Brain pericyte (primary cell): ENCODE measurements around the gene EPB41L4A.

Experiments used
- DNase-seq: peaks from one replicate; pipeline ENCODE4 v3.0.0-alpha.2; 2012; ENCODE audit warnings: low read depth, low spot score

Gene EPB41L4A

DNA sequence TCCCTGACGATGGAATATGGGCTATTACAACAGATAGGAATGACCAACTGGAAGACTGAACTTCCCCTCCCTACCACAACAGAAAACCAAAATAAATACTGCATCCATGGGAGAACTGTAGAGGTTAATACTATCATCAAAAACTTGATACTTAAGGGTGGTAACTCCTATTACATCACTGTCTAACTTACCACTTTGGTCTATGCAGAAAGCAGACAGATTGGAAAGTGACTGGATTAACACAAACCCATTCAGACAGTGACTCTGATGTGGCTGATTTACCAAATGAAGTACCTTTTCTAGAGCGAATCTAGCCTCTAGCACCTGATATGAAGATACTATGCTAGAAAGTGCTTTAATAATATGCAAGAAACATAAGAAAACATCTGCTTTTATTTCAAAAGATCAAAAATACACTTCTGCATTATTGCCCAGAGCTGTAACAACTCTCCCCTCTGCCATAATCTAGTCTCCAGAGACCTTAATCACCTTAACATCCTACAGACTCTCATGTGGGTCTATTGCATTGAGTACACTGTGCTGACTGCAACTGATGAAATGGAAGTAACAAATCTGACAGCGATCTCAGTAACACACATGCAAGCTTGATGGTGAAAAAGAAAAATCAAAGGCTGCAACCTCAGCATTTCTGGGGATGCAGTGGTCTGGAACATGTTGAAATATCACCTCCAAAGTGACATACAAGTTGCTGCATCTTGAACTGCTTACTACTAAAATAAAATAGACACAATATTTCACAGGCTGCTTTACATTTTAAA is 62.7 kb downstream of the EPB41L4A start:
- no peak for DNase-seq

DNA sequence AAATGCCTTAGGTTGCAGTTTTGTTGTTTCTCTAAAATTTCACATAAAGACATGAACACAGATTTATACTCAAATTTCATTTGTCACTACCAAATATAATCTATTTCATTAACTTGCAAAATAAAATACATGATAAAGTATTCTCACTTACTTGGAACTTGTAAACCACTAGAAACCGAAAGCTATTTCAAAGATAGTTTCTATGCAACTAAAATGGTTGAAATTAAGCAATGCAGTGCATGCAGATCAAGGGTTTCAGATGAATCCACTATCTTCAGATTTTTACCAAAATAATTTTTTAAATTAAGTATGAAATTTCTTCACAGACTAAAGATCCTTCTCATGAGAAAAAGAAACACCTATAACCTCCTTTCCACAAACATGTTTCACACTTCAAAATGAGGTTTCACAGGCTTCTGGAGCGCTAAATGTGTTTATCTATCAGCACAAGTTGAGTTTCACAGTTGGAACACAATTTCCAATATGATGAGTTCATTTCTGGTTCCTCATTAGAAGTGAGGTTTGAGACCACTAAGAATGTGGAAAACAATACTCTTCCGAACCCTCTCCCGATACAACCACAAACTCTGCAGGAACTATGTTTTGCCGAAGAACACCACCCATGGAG is 63.9 kb downstream of the EPB41L4A start:
- DNase-seq: peak; percentile 43

DNA sequence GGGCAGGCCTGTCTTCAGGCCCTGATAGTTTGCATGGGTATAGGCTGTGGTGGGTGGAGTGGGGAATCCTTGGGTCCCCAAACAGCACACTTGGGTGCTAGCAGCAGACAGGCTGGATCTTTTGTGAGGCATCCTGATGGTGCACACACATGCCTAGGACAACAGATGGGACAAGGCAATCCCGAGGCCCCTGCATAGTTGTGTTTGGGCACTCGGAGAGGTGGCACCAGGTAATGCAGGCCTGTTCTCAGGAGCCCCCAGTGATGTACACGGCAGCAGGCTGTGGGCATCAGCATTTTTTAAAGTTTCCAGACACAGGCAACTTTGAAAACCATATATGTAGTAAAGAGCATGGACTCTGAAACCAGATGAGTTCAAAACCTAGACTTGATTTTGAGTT is 65.4 kb downstream of the EPB41L4A start:
- no peak for DNase-seq

DNA sequence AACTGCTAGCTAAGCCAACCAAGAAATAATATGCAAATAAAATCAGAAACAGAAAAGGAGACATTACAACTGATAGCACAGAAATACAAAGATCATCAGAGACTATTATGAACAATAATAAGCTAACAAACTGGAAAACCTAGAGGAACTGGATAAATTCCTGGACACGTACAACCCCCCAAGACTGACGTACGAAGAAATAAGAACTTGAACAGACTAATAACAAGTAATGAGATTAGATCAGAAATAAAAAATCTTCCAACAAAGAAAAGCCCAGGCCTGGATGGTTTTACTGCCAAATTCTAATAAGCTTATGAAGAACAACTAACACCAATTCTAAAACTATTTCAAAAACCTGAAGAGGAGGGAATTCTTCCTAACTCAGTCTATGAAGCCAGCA is 67.9 kb downstream of the EPB41L4A start:
- no peak for DNase-seq

DNA sequence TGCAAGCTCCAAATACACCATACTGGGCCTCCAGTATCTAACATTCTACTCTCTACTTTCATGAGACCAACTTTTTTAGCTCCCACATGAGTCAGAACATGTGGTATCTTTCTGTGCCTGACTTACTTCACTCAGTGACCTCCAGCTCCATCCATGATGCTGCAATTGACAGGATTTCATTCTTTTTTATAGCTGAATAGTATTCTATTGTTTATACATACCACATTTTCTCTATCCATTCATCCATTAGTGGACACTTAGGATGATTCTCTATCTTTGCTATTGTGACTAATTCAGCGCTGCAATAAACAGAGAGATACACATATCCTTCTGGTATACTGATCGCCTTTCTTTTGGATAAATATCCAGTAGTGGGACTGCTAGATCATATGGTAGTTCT is 68.5 kb downstream of the EPB41L4A start:
- DNase-seq: no peak

DNA sequence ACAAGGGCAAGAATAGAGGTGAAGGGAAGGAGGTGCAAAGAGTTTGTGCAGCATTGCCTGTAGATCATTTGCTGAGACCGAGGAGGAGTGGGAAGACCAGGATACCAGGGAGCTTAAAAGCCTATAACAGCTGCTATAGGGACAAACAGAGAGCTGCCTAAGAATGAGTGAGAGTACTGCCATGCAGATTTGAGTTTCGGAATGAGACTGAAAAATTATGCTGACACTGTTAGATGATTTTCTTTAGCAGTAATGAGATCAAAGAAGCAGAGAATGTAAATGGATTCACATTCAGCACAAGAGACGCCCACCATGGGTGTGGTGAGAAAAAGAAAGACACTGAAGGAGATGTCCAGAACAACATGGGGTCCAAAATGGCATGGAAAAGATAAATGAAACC is 69.7 kb downstream of the EPB41L4A start:
- no peak for DNase-seq

DNA sequence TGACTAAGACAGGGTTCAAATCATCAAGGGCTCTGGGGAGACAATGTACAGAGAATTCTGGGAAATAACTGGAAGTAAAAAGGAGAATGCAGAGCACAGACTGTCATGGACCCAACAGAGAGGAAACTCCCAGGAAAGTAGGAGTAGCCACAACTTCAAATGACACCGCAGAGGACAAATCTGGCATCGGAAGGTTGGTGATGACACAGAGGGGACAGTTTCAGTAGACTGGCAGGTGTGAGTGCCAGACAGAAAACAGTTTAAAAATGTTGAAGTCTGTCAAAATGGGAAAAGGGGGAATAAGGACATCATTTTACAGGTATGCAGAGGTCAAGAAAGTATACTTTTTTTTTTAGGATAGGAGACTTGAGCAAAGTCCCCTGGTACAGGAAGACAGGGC is 70.2 kb downstream of the EPB41L4A start:
- no peak for DNase-seq

DNA sequence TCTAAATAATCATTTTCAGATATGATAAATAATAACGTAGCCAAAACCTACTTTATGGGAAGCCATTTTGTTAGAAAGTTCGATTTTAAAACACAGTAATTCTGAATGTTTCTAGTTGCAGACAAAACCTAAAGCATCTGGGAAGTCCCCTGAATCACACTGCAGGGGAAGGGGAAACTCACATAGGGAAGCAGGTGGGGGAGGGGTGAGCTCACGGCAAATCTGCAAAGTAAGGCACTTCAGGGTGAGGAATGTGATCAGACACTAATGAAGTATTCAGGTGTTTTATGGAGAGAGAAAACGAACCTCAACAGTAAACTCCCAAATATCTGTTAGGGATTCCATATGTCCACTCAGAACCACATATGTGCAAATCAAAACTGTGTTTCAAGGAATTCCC is 70.7 kb downstream of the EPB41L4A start:
- no peak for DNase-seq

DNA sequence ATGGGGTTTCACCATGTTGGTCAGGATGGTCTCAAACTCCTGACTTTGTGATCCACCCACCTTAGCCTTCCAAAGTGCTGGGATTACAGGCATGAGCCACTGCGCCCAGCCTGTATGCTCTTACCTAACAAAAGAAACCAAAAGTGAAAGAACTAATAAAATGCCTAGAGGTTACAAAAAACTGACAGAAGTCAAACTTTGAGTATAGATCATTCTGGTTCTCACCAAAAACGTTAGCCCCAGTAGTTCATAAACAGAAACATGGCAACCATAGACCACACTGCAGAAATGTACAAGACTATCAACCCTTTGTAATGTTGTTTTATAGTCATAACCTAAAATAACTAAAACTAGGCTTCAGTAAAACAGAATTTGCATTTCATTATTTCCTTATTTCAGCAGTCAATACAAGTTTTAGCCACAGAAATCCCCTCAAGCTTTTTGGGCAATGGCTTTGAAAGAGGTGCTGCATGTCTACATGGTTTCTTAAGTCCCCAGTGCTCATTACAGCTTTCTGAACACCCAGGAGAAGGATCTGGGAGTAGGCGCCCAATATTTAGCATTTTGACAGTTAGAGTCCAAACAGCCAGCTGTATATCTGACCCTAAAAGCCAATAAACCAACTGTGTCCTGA is 72.5 kb downstream of the EPB41L4A start:
- DNase-seq: no peak

DNA sequence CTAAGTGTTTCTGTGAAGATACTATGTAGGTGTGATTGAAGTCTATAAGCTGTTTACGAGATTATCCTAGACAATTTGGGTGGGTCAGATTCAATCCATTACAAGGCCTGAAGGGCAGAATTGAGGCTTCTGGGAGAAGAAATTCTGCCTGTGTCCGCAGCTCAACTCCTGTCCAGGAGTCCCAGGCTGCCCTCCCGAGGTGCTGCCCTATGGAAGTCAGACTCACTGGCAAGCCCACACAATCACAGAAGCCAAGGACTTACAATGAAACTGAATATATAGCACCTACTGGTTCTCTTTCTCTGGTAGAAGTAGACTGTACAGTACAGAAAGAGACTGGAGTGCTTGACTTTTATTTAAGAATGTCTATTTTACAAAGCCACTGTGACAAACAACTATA is 74.5 kb downstream of the EPB41L4A start:
- DNase-seq: no peak

DNA sequence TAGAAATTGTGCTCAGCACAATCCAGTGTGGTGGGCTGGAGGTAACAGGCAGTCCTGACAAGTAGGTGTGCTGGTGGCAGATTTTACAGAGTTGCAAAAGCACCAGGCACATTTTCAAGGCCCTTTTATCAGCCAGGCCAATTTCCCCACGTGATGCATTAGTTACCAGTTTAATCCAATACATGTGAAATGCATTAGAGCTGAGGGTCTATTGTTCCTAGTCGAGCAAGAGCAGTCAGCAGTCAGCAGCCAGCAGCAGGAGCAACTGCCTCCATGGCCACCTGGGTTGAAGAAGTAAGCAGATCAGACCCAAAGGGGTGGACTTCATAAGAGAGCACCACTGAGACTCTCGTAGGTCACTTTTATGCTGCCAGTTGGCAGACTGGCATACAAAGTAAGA is 76.7 kb downstream of the EPB41L4A start:
- no peak for DNase-seq

DNA sequence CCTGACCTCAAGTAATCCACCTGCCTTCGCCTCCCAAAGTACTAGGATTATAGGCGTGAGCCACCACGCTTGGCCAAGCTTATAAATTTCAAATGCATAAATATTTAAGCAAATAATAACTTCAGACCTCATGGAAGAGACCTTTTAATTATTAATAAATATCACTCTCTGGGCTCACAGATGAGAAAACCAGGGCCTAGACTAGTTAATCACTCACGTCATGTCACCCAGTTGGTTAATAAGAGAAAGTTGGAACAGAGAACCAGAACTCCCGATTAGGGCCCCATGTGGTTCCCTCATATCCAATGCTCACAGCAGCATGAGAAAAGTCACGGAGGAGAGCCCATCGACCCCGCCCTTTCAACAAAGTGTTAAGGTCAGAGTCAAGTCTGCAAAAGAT is 79.3 kb downstream of the EPB41L4A start:
- DNase-seq: no peak

DNA sequence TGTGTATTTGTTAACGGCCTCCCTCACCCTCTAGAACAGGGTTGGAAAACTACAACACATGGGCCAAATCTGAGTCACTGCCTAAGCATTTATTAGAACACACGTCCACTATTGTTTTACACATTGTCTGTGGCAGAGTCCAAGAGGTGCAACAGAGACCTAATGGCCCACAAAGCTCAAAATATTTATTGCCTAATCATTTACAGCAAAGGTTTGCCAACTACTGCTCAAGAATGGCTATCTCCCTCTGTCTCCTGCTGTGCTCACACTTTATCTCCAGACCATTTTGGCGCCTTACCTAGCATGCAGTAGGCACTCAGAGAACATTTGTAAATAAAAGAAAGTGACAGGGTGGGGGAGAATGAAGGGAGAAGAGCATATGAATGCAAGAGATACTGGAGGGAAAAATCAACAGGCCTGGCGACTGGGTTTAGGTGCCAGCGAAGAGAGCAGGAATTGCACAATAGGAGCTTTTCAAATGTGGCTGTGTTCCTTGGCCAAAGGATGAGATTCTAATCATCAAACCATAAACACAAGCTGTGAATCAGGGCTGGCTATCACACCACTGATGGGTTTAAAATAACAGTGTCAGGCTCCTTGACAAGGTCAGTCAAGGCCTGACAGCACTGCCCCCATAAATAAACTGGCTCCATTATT is 80.3 kb downstream of the EPB41L4A start:
- DNase-seq: no peak

DNA sequence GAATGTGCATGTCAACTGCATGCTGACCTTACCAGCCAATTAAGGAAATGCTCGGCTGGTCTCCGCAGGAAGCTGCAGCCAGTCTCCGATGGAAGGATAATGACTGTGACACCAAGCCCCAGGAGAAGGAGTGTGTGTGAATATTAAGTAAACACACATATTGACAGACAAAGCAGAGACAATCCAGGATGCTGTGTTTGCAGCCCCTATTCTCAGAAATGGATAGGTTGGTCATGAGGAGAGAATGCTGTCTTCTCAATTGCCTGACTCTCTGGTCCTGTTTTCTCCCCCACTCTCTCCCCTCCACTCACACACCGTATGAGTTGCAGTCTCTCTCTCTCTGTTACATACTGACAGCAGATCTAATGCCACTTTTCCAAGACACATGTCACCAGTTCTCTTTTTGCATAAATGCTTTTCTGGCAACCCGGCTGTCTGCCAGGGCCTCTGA is 85.7 kb downstream of the EPB41L4A start:
- DNase-seq: no peak

DNA sequence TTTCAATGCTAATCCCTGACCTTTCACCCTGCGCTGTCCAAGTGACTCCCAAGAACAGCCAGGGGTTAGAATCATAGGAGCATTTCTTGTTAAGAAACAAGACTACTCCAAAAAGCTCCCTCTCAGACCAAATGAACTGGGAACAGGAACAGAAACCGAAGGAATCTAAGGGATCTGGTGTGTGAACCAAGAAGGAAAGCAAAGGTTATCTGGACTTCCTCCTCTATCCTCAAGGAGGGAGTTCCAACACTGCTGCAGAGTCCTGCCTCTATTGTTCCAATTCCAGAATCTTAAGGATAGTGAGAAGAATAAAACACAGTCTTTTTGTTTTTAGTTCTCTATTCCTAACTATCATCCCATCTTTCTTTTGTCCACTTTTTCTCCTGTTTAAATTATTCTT is 87.2 kb downstream of the EPB41L4A start:
- DNase-seq: no peak

DNA sequence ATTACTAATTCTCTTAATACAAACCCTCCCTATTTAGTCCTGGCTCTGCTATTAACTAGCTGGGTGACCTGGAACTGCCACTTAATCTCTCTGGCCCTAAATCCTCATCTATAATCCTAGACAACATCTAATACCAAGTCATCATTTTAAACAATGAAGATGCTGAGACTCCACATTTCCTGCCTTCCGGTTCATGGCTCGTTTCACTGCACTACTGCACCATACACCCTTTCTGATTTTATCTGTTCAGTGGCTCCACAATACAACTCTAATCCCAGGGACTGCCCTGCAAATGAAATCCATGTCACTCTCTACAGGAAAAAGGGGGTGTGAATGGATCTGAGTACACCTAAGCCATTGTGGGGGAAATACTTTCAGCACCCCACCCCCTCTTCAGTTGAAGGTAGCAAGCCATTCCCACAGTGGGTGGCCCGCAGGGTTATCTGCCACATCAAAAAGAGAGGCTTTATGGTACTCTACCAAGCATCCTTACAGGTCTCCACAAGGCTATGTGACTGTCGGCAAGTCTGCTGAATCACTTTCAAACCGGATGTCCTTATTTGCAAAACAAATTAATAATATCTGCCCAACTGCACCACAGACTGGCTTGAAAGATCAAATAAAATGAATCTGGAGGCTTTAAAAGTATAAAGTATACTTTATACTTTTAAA is 89.5 kb downstream of the EPB41L4A start:
- no peak for DNase-seq

DNA sequence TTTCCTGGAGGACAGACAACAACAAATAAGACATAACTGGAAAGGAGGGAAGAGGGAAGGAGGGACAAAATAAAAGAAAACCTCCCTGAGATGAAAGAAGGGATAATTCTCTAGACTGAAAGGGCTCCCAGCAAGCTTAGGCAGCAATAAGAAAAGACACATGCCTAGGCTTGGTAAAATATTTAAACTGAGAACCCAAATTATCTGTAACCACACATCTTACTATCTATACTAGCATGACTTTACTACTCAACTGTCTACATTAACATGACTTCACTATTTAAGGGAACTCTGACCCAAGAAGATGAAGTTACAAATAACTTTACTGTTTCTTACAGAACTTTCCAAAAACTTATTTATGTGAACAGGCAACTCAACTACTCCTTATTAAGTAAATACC is 95.9 kb downstream of the EPB41L4A start:
- DNase-seq: no peak

DNA sequence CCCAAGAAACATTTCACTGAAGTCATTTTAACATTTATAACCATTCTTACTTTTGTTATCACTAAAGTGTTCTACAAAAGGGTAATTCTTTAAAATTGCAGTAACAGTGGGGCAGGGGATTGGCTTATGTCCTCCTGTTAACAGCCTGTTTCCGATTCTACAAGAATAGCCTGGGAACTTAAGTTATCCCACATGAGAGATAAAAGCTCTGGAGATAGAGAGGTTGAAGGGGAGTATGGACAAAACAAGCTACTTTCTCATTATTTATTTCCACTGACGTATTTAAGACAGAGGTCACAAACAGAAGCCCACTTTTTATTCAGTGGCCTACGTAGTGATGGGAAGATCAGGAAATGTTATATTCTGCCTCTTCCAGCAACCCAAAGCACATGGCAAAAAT is 98.7 kb downstream of the EPB41L4A start:
- no peak for DNase-seq

DNA sequence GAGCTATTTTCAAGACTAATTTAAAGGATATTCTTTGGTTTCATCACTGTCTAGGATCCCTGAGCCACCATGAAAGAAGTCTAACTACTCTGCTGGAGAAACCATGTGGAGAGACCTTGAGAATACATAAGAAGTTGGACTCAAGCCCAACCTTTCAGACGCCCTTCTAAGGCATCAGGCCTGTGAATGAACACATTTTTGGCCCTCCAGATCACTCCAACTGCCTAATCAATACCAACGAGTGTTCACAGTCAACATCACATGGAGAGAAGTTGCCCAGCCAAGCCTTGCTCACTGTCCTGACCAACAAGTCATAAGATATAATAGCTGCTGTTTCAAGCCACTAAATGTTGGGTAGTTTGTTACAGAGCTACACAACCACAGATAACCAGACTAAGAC is 100.7 kb downstream of the EPB41L4A start:
- no peak for DNase-seq

DNA sequence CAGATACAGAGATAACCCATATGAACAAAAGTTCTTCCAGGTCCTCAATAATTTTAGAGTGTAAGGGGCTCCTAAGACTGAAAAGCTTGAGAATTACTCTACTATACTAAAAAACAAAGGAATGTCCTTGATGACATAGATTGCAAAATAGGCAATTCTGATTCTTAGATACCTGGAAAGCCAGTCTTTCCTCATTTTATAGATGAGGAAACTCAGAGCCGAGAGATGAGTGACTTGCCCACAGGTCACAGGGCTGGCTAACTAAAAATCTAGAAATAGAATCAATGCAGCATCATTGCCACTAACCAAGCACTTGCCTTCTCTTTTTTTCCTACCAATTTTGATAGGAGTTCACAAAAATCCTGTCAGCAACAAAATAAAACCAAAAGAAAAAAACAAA is 101.2 kb downstream of the EPB41L4A start:
- DNase-seq: no peak

DNA sequence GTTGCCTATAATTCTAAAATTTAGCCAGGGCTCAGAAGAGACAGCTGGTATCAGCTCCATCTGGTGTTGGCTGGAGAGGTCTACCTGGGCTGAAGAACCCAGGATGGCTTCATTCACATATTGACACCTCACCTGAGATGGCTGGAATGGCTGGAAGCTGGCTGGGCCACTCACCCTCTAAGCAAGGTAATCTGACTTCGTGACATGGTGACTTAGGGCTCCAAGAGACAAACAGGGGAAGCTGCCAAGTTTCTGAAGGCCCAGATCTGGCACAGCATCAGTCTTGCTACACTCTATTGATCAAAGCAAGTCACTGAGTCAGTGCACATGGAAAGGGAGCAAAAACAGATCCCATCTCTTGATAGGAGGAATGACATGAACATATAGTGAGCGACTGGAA is 102.3 kb downstream of the EPB41L4A start:
- DNase-seq: no peak

DNA sequence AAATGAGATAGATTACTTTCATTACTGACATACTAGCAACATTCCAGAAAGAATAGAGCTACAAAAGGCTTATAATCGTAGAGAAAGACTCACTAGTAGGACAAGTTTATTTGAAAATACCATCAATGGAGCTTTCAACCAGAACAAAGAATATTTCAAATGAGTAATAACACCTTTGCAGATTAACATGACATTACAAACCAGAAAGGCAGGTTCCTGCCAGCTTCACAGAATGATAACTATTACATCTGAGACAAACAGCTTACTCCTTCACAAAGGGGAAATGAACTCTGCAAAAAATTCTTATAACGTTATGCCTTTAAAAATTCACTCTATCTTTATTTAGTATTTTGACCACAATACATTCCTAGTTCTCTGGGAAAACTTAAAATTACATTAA is 103.1 kb downstream of the EPB41L4A start:
- no peak for DNase-seq
